Activated T-cell treated with anti-CD3 and anti-CD28 coated beads, Interleukin-2, amount 50 U/mL, for 48 hours (primary cell): ENCODE data around the gene DLEU7.
A peak's percentile ranks its signal among the peaks of the same experiment; 100 is the strongest.

ENCODE experiments used
- DNase-seq, 2 experiments: peaks; one replicate each; pipeline ENCODE4 v3.0.0-alpha.2; 2020

The DLEU7 gene

GRCh38 chr13:50842251-50842989 lies 1.1 kb downstream of the DLEU7 start:
- DNase-seq: no peak

GRCh38 chr13:50841786-50842185 lies 1.7 kb downstream of the DLEU7 start:
- DNase-seq: no peak

DNA sequence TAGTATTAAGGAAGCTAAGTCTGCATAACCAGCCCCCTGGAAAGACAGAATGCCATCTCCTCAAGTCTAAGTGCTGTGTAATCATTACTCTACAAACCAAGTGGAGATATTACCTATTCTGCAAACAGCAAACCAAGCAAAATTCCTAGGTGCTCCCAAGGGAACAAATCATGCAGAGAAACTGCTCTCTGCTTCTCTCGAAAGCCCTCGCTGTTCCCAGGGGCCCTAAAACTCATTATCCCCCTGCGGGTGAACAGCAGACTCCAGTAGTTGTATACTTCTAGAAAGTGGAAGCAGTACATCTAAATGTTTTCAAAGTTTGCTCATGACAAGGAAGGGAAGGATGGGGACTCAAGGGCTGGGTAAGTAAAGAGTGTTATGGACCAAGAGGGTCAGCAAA lies 3.2 kb downstream of the DLEU7 start:
- no peak for DNase-seq

DNA sequence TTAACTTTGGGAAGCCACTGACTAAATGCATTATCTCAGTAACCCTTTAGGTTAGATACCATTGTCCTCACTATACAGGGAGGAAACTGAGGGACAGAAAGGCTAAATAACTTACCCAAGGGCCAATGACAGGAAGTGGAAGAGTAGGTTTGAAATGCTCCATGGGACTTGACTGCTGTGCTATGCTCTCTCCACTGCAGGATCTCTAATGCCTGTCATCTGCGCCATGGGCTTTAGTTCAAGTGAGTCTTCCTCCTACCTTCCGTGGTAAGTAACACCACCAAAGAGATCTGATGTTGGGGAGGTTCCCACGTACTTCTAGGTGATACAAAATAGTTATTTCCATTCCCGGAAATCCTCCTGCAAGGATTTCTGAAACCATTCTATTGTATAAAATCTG lies 3.7 kb downstream of the DLEU7 start:
- DNase-seq: no peak

GRCh38 chr13:50838701-50839100 lies 4.8 kb downstream of the DLEU7 start:
- DNase-seq: no peak

DNA sequence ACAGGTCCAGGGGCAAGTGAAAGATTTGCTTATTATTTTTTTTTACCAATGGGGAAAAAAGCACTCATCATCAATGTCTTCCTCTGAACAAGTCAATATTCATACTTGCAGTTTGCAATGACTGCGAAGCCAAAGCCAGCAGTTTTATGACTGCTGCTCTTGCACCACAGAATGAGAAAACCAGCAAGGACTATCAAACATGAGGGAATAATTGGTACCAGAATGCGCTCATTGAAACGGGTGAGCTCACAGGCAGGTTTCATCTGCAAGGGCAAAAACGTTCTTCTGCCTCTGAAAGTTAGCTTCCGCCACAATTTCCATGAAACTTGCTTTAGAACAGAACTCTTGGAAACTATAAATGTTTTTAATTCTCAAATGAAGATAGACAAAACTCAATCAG lies 5.5 kb downstream of the DLEU7 start:
- DNase-seq: no peak

DNA sequence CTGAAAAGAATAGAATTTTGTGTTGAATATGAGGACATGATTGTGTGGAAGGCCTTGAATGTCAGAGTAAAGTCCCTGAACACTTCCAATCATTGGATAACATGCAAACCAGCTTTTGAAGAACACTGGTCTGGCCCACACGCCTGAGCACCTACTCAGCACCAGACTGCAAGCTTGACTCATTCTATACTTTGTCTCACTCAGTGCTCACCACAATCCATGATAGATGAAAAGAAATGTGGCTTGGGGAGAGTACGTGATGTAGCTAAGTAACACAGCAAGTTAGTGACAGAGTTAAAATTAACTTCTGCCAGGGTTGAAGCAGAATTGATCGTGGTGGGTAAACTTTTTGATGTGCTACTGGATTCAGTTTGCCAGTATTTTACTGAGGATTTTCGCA lies 12.0 kb downstream of the DLEU7 start:
- no peak for DNase-seq

DNA sequence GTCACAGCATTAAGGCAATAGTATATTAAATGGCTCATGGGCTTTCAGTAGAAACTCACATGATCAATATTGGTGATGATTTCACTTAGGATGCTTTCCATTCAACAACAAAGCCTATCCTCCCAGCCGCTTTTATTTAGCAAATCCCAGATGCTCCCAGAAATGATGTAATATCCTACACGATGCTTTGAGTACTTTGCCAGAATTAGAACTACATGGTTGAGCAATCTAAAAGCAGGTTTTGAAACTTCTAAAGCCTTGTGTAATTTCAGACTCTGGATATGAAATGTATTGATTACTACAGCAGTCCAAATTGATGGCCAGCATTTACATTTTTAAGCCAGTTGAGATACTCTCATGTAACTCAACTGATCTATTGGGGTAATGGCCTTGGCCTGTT lies 13.6 kb downstream of the DLEU7 start:
- no peak for DNase-seq

- DNase-seq: no peak
Measured at GRCh38 chr13:50829226-50829625, 14.3 kb downstream of the DLEU7 start.

DNA sequence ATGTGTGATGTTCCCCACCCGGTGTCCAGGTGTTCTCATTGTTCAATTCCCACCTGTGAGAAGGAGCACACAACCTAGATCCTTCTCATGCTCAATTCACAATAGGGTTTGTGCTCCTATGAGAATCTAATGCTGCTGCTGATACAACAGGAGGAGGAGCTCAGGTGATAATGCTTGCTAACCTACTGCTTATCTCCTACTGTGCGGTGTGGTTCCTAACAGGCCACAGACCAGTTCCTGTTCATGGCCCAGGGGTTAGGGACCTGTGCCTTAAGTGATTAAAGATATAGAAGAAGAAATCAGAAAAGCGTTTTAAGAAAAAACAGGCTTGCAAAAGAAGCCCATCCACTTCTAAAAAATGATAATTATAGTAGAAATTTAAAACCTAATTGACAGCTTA lies 17.5 kb downstream of the DLEU7 start:
- no peak for DNase-seq

DNA sequence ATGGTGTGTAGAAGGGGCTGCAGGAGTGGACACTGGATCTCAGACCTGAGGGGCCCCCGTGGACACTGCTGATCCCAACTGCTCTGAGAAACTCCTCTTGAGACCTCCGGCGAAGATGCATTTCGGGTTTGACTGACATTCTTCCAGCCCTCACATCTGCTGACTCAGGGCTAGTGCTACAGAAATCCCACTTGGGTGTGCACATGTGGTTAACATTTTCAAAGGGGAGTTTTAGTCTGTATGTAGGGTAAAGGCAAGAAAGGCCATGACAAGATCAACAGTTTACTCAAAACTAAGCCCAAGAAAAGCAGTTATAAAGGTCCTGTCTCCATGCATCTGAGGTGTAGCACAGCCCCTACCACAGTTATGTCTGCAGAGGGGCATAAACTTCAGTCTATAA lies 31.2 kb downstream of the DLEU7 start:
- DNase-seq: no peak

DNA sequence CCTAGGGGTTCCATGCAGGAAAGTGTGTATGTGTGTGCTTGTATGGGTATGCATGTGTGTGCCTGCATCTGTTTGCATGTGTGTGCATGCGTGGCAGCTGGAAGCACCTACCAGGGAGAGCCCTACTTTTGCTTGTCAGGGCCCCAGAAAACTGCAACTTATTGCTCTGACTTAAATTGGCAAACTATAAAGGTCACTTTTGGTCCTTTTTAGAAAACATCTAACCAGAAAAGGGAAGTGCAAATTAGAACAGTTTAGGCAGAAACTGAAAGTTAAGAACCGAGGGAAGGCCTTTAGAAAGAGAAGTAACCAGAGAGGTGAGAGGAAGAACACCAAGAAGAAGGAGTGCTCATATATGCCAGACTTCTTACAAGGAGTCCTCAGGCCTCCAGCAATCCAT lies 32.5 kb downstream of the DLEU7 start:
- no peak for DNase-seq

DNA sequence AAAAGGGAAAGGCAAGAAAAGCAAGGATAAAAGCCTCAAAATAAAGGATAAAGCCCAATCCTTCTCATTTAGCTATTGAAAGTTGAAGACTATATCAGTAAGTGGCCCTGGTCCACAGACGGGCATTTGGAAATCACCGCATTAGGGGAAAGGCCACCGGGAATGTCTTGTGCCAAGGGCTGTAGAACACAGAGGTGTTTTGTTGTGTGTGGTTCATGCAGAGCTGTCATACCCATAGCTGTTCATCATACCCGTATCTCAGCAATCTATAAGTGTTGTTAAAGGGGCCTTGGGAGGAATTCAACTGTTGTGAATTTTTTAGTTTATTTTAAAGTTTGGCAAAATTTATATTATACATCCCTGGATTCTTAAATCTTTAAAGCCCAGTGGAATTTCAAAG lies 33.0 kb downstream of the DLEU7 start:
- no peak for DNase-seq

GRCh38 chr13:50809133-50810090 lies 34.1 kb downstream of the DLEU7 start:
- DNase-seq: no peak

DNA sequence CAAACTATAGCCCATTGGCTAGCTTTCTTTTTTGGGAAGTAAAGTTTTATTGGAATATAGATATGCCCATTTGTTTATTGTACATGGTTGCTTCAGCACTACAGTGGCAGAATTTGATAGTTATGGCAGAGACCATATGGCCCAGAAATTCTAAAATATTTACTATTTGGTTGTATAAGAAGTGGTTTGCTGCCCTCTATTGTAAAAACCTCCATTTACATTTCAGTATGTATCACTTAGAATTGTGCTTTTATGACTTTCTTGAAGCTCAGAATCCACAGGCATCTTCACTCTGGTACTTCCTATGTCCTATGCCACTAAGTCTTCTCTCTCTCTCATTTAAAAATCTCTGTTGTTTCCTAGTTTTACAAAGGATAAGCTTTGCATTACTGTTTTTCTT lies 37.7 kb downstream of the DLEU7 start:
- no peak for DNase-seq

- peak; percentile 53 to 65 for DNase-seq
Measured at GRCh38 chr13:50801087-50801931, 42.2 kb downstream of the DLEU7 start.

GRCh38 chr13:50800091-50800739 lies 43.3 kb downstream of the DLEU7 start:
- no peak for DNase-seq

DNA sequence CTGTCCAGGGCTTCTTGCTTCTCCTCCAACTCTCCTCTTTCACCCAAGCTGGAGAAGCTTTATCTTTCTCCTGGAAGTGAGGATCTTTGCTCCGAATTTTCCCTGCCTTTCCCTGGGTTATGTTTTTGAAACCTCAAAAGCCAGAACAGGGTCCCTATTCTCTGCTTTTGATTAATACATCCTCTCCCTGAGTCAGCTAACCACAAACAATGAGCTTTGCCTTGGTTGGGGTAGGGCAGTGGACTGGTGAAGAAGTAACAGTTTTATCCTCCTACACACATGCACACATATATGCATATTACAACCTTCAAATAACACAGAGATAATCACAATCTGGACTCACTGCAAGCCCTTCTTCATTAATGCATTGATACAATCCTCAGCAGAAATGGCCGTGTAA lies 44.6 kb downstream of the DLEU7 start:
- no peak for DNase-seq

DNA sequence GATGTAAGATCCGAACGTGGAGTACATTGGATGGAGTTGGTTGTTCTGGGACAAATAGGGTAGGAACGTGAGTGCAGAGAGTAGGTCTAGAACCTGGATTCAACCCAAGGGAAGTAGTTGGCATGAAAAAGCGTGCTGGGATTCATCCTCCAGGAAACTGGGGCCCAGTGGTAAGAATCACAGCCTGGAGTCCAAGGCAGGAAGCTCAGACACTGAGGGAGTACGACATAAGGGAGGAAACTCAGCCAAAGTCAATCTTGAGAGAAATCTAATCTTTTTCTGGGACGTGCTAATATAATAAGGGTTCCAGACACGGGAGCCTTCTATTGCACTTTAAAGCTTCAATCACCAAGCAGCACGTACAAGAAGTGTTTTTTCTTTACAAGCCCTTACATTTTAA lies 46.4 kb downstream of the DLEU7 start:
- no peak for DNase-seq

DNA sequence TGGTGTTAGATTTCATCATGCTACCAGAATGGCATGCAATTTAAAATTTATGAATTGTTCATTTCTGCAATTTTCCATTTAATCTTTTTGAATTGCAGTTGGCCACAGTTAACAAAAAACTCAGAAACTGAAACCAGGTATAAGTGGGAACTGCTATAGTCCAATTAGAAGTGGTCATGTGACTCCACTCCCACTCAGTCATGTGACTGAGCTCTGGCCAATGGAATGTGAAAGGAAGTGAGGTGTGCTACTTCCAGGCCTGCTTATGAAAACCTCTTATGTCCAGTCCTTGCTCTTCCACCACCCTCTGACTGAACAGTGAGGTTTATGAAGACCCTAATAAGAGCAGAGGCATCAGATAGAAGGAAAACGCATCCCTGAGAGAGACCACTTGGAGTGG lies 47.0 kb downstream of the DLEU7 start:
- DNase-seq: no peak

GRCh38 chr13:50794226-50794625 lies 49.3 kb downstream of the DLEU7 start:
- no peak for DNase-seq

DNA sequence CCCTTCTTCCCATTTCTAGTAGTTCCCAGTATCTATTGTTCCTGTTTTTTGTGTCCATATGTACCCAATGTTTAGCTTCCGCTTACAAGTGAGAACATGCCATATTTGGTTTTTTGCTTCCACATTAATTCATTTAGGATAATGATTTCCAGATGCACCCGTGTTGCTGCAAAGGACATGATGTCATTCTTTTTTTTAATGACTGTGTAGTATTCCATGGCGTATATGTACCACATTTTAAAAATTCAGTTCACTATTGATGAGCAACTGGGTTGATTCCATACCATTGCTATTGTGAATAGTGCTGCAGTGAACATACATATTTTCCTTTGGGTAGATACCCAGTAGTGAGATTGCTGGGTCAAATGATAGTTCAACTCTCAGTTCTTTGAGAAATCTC lies 50.5 kb downstream of the DLEU7 start:
- no peak for DNase-seq
